Stimulated activated CD8-positive, alpha-beta memory T cell treated with anti-CD3 and anti-CD28 coated beads, Interleukin-15, amount 100 ng/mL, for 1 hour (primary cell): ENCODE data around the gene SH2D5.

Experiments used
- DNase-seq: peaks from one replicate; pipeline ENCODE4 v3.0.0-alpha.2; 2020; ENCODE audit warnings: low read depth

The SH2D5 gene

DNA sequence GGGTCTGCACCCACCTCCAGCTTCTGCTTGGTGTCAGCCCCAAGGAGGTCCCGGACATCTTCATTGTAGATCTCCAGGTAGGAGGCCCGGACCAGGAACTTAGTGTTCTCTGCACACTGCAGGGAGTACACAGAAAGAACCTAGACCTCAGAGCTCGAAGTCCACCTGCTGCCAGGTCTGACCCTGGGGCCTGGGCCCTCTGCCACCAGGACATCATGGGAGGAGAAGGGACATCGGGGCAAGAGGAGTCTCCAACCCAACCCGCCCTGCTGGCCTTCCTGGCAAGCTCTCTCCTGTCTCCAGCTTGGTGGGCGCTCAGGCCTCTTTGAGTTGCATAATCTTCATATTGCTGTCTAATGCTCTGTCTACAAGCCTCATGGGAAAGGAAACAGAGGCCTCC is 19.1 kb downstream of the SH2D5 start:
- DNase-seq: no peak

- no peak for DNase-seq
Measured at GRCh38 chr1:20712215-20712577, 20.3 kb downstream of the SH2D5 start.

DNA sequence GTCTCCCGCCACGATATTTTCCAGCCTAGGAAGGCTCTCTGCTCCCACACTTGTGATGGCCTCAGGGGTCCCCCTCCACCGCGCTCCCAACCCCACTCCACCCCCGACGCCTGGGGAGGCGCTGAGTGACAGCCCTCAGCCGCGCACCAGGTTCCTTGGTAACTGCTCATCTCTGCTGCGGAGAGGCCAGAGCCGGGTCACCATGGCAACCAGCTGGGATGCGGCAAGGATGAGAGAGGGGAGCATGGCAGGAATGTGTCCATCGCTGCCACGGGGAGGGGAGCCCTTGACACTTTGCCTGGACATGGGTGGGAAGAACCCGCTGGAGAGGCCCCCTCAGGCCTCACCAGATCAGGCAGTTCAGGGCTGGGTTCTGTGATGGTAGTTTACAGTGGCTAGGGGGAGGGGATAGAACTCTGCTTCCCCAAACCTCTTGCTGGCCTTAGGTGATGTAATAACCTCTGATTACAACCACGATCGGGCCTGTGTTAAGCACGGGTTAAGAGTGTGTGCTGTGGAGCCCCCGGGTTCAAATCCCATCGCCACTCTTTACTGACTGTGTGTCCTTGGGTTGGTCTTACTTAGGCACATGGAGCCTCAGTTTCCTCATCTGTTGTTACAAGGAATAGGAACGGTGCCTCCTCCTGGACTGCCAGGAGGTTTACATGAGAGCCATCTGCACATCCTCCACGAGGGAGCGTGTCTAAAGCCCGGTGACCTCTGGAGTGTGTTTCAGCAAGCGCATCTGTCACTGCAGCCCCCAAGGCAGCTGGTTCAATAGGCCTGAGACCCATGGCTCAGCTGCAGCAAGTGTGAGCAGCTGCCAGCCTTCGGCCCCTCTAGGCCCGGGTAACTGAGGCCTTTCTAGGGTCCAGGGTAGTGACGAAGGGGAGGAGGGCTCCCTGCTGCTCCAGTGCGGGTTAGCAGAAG is 21.0 kb downstream of the SH2D5 start:
- no peak for DNase-seq

GRCh38 chr1:20710469-20711284 is 21.8 kb downstream of the SH2D5 start:
- DNase-seq: no peak

- DNase-seq: no peak
Measured at GRCh38 chr1:20709868-20710267, 22.6 kb downstream of the SH2D5 start.

DNA sequence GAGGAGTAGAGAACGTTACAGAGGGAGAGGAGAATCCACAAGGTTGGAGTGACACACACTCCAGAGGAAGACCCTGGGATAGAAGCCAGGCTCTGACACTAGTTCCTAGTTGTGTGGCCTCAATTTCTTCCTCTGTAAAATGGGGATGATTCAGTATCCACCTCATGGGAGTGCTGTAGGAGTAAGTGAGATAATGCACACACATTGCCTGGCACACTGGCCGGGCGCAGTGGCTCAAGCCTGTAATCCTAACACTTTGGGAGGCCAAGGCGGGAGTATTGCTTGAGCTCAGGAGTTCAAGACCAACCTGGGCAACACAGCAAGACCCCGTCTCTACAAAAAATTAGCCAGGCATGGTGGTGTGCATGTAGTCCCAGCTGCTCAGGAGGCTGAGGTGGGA is 23.6 kb downstream of the SH2D5 start:
- no peak for DNase-seq

DNA sequence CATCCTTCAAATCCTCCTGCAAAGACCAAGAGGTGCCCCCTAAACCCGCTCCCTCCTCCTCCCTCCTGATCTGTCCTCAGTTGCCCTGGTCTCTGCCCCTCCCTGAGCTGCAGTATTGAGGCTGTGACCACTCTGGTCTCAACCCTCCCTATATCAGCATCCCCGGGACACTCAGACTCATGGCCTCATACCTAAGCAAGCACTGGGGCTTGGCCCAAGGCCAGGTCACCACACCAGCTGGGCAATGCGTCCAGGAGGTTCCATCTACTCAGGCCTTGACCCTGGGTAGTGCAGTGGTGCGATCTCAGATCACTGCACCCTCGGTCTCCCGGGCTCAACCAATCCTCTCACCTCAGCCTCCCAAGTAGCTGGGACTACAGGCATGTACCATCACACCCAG is 24.4 kb downstream of the SH2D5 start:
- no peak for DNase-seq

DNA sequence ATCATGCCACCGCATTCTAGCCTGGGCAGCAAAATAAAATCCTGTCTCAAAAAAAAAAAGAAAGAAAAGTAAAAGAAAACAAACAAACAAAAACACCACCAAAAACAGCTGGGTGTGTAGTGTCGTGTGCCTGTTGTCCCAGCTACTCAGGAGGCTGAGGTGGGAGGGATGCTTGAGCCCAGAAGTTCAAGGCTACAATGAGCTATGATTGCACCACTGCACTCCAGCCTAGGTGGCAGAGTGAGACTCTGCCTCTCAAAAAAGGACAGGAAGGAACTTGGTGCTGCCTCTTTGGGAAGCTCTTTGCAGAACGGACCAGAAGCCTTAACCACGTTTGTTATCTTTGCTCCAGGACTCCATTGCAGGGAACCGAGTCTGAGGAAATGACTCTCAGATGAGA is 25.7 kb downstream of the SH2D5 start:
- no peak for DNase-seq

GRCh38 chr1:20705203-20705755 is 27.2 kb downstream of the SH2D5 start:
- DNase-seq: no peak

DNA sequence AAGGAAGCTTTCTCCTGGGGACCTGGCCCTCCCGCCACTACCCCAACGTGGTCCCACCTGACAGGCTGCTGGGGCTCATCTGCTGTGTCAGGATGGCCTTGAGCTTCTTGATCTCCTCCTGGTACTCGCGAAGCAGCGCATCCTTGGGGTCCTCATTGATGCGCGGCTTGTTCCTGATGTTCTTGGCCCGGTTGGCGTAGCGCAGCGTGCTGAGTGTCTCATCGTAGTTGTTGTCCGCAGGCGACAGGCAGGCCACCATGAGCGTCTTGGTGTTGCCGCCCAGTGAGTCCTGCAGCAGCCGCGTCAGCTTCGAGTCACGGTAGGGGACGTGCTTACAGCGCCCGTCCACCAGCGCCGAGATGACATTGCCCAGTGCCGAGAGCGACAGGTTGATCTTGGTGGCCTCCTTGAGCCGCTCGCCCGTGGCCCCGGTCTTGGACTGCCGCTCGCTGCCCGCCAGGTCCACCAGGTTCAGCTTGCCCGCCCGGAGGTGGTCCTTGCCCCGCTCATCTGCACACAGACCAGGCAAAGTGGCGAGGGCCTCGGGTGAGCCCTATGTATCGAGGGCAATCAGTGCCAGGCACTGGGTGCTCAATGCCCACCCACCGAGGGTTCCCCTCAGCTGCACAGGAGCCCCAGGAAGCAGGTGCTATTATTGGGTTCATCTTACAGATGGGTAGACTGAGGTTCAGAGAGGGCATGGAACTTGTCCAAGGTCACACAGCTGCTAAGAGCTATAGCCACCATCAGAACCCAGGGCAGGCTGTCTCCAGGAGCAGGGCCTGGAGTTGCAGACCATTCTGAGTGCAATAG is 27.9 kb downstream of the SH2D5 start:
- DNase-seq: no peak

DNA sequence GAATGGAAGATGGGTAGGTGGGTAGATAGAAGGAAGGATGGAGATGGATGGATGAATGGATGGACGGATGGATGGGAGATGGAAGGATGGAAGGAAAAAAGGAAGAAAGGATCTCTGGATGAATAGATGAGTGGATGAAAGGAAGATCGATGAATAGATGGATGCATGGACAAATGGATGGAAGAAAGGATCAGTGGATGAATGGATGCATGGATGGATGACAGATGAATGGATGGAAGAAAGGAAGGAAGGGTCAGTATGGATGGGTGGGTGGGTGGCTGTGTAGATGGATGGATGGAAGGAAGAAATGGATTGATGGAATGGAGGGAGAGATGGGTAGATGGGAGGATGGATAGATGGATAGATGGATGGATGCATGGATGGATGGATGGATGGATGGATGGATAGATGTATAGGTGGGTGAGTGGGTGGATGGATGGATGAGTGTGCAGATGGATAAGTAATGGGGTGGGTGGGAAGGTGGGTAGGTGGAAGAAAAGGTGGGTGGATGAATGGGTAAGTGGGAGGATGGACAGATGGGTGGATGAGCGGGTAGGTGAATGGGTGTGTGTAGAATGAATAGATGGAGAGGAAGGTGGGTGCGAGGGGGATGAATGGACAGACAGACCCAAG is 29.3 kb downstream of the SH2D5 start:
- no peak for DNase-seq

DNA sequence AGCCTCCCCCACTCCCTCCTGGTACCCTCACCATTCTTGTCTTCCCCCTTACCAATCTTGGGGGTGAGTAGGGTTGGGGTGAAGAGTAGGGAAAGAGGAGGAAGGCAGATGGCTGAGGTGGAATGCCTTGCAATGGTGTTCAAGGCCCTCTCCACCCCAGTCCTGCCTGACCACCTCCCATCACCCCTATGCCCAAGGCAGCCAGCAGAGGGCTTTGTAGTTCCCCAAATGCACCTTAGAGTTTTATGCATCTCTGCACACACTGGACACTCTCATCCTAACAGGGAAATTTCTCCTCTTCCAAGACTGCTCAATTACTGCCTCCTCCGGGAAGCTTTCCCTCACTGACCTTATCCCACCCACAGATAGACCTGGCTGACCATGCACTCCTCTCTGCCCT is 30.1 kb downstream of the SH2D5 start:
- no peak for DNase-seq

- DNase-seq: no peak
Measured at GRCh38 chr1:20701847-20702246, 30.7 kb downstream of the SH2D5 start.

DNA sequence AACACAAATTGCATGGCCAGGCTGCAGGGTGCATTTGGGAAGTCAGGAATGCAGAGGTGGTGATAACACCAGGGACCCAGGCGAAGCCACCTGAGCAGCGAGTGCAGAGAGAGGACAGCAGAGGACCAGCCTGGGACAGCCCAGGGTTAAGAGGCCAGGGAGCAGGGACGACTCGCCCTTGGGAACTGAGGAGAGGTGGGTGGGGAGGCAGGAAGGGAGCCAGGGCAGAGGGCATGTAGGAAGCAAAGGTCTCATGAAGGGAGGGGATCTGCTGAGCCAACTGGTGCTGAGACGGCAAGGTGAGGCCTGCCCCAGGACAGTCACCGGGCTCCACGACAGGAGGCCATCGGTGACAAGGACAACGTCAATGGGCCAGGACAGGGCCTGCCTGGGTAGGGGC is 31.1 kb downstream of the SH2D5 start:
- DNase-seq: no peak

DNA sequence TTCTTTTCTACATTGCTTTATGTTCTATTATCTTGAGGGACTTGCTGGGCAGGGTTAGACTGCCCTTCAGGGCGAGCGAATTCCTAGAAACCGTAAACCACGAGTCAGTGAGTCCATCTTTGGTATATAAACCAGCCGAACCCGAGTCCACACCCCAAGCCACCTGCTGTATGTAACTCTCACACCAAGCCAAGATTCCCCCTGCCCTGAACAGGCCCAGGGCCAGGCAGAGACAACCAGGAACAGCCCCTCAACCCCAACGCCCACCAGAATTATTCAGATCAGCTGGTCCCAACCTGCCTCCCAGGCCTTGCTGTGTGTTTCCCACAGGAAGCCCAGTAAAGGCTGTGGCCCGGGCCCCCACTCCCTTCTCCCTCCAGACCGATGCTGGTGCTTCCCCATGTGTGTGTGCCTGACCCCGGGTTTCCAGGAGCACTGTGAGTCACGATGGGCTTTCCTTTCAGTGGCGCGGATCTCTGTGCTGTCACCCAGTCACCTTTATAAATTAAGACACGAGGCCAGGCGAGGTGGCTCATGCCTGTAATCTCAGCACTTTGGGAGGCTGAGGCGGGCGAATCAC is 31.8 kb downstream of the SH2D5 start:
- DNase-seq: no peak

- no peak for DNase-seq
Measured at GRCh38 chr1:20699558-20699957, 32.9 kb downstream of the SH2D5 start.

GRCh38 chr1:20698195-20698910 is 34.1 kb downstream of the SH2D5 start:
- no peak for DNase-seq

DNA sequence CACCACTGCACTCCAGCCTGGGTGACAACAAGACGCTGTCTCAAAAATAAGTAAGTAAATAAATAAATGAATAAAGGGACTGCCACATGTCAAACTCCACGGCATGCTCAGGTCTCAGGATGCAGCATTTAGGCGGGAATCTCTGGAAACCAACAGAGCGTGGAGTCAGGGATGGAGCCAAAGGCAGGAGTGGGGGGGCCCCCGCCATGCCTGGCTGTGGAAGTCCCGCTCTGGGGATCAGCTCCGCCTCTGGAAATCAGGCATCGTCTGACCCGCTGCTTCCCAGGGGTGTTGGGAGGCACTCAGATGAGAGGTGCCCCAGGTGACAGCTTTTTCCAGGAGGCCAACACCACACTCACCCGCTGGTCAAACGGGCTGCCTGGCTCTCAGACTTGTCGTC is 34.9 kb downstream of the SH2D5 start:
- DNase-seq: no peak

DNA sequence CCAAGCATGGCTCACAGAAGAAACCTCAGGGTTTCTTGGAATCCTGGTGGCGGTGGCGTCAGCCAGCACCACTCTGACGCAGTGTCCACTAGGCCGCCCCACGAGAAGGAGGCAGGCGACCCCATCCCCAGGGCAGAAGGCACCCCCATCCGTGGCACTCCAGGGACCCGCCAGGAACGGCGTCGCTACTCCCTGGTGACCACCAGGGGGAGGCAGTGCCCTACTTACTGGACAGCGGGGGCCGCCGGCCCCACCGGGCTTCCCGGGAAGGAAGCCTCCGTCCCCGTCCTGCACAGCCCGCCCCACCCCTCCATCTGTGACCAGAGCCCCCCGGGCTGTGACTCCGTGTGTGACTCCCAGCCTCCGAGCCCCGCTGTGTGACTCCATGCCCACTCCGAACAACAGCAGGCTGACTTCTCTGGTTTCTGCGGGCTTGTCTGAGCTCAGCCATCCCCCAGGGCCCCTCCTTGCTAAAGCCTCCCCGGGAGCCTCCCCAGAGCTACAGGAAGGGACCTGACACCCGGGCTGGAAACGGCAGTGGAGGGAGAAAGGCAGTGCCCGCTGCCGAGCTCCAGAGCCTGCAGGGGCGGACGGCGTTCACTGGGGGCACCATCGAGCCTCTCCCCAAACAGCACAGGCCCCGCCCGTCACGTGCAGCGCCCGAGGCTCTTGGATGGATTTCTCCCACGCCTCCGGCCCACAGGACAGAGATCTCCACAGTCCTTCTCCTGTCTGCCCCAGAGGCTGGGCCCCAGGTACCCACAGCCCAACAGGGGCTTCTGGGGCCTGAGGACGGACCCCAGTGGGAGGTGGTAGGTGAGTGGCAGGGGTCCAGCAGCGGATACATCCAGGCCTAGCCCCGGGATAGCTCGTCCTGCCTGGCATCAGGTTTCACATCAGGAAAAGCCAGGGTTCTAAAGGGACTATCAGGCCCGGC is 35.8 kb downstream of the SH2D5 start:
- peak; percentile 46 for DNase-seq
